ENCODE measurements around the gene ABCD2.
"Not testable (repeated sequence)": the region's sequence is repeated elsewhere in the genome, so short reads cannot be mapped to it uniquely, and the experiment has no call there.

The ABCD2 gene

DNA sequence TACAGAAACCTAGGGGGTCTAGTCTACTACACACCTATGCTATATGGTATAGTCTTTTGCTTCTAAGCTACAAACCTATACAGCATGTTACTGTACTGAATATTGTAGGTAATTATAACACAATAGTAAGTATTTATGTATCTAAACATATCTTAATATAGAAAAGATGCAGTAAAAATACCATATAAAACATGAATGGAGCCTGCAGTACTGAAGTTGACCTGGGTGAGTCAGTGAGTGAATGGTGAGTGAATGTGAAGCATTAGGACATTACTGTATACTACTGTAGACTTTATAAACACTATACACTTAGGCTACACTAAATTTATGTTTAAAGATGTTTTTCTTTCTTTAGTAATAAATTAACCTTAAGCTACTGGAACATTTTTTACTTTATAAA is 13.1 kb upstream of the ABCD2 start:
- H3K36me3 ChIP-seq (ENCODE audit: control insufficient read depth in 4 of 4, insufficient read depth in 4 of 4, low read length in 3 of 4), result no peaks in the 10 kb centered on the region
- ChIA-PET POLR2A (no interaction called here), CTCF (no interaction called here)
- no peaks in the 10 kb centered on the region for H3K27me3 ChIP-seq (replicated peaks in 2 of 5; ENCODE audit: control insufficient read depth in 4 of 5, insufficient read depth in 5 of 5, low read length in 4 of 5)
- no peak for DNase-seq
- H3K27ac ChIP-seq (ENCODE audit: insufficient read depth in 1 of 2, low read depth in 1 of 2, low read length in 2 of 2, poor library complexity in 1 of 2, severe bottlenecking in 2 of 2), result no peak overlapping the region
- H3K4me1 ChIP-seq (ENCODE audit: control extremely low read depth in 1 of 4, control insufficient read depth in 4 of 4, insufficient read depth in 4 of 4, low read length in 3 of 4), result peaks cover 0 to 2% (median 0%) of the 10 kb centered on the region in 4 experiments
- no peaks in the 10 kb centered on the region for H3K9me3 ChIP-seq (ENCODE audit: control extremely low read depth in 1 of 5, control insufficient read depth in 4 of 5, insufficient read depth in 2 of 5, low read depth in 1 of 5, low read length in 4 of 5)
- H3K4me3 ChIP-seq (ENCODE audit: control insufficient read depth in 1 of 7, extremely low read depth in 1 of 7, insufficient read depth in 4 of 7, low read depth in 2 of 7, low read length in 6 of 7), result no peak overlapping the region

DNA sequence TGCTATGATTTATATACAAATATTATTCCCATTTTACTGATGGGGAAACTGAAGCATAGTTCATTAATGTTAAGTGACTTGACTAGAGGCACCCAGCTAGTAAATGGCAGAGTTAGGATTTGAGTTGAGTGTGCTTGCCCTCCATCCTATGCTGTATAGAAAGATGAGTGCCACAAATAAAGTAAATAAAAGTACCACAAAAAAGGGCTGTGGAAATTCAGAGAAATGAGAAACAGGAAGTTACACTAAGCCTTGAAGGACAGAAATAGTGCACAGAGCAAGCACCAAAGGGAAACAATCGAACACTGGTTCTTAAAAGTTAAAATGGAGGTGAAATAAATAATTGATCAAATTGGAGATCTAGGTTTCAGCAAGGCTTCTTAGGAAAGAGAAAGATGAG is 9.2 kb upstream of the ABCD2 start:
- no peaks in the 10 kb centered on the region for H3K9me3 ChIP-seq (ENCODE audit: control extremely low read depth in 1 of 5, control insufficient read depth in 4 of 5, insufficient read depth in 2 of 5, low read depth in 1 of 5, low read length in 4 of 5)
- no peaks in the 10 kb centered on the region for H3K27me3 ChIP-seq (replicated peaks in 2 of 5; ENCODE audit: control insufficient read depth in 4 of 5, insufficient read depth in 5 of 5, low read length in 4 of 5)
- ChIA-PET CTCF (interaction anchor here (1.3 kb wide), 1 partner anchor 63 kb away, joined by 4 read pairs; no protein-coding TSS in a partner anchor), POLR2A (no interaction called here)
- H3K4me1 ChIP-seq (ENCODE audit: control extremely low read depth in 1 of 4, control insufficient read depth in 4 of 4, insufficient read depth in 4 of 4, low read length in 3 of 4), result peaks cover 0 to 2% (median 0%) of the 10 kb centered on the region in 4 experiments
- H3K36me3 ChIP-seq (ENCODE audit: control insufficient read depth in 4 of 4, insufficient read depth in 4 of 4, low read length in 3 of 4), result no peaks in the 10 kb centered on the region
- 0% methylated on average over 1 of the region's 1 CpG for WGBS (ENCODE audit: insufficient coverage)
- H3K27ac ChIP-seq (ENCODE audit: insufficient read depth in 1 of 2, low read depth in 1 of 2, low read length in 2 of 2, poor library complexity in 1 of 2, severe bottlenecking in 2 of 2), result no peak overlapping the region
- no peak overlapping the region for H3K4me3 ChIP-seq (ENCODE audit: control insufficient read depth in 1 of 7, extremely low read depth in 1 of 7, insufficient read depth in 4 of 7, low read depth in 2 of 7, low read length in 6 of 7)
- DNase-seq, result peak in 1 of 3 donors; percentile 10

- Histone ChIP-seq H3K36me3 (ENCODE audit: control insufficient read depth in 4 of 4, insufficient read depth in 4 of 4, low read length in 3 of 4) (no peaks in the 10 kb centered on the region), H3K4me1 (ENCODE audit: control extremely low read depth in 1 of 4, control insufficient read depth in 4 of 4, insufficient read depth in 4 of 4, low read length in 3 of 4) (peaks cover 0 to 2% (median 0%) of the 10 kb centered on the region in 4 experiments), H3K4me3 (ENCODE audit: control insufficient read depth in 1 of 7, extremely low read depth in 1 of 7, insufficient read depth in 4 of 7, low read depth in 2 of 7, low read length in 6 of 7) (no peak overlapping the region), H3K27ac (ENCODE audit: insufficient read depth in 1 of 2, low read depth in 1 of 2, low read length in 2 of 2, poor library complexity in 1 of 2, severe bottlenecking in 2 of 2) (no peak overlapping the region), H3K27me3 (replicated peaks in 2 of 5; ENCODE audit: control insufficient read depth in 4 of 5, insufficient read depth in 5 of 5, low read length in 4 of 5) (no peaks in the 10 kb centered on the region), H3K9me3 (ENCODE audit: control extremely low read depth in 1 of 5, control insufficient read depth in 4 of 5, insufficient read depth in 2 of 5, low read depth in 1 of 5, low read length in 4 of 5) (no peaks in the 10 kb centered on the region)
- WGBS (ENCODE audit: insufficient coverage), result 100% methylated on average over 1 of the region's 1 CpG
- ChIA-PET POLR2A (no interaction called here), CTCF (interaction anchor here (1.3 kb wide), 1 partner anchor 64 kb away, joined by 4 read pairs; no protein-coding TSS in a partner anchor)
- DNase-seq, result no peak
These were observed 8.3 kb upstream of the ABCD2 start for GRCh38 chr12:39627914-39628313.

GRCh38 chr12:39626033-39626814 is 6.6 kb upstream of the ABCD2 start:
- POLR2A ChIA-PET, result no interaction called here

DNA sequence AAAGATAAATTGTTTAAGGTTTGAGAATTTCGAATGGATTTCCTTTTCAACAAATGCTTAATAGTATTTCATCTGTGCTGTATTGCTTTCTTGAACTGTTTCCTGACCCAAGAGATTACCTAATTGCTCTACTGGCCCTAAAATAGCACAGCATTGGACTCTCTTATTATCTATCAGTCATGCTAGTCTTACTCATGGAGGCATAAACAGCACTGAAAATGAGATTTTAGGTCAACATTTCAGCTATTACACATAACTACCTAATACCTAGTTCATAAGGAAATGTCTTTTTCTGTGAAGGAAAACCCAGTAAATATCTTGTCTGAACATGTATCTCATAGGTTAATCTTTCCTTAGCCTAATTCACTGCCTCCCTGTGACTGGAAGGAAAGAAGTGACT is 4.3 kb upstream of the ABCD2 start:
- Histone ChIP-seq H3K27me3 (replicated peaks in 2 of 5; ENCODE audit: control insufficient read depth in 4 of 5, insufficient read depth in 5 of 5, low read length in 4 of 5) (no peaks in the 10 kb centered on the region), H3K27ac (ENCODE audit: insufficient read depth in 1 of 2, low read depth in 1 of 2, low read length in 2 of 2, poor library complexity in 1 of 2, severe bottlenecking in 2 of 2) (no peak overlapping the region), H3K4me3 (ENCODE audit: control insufficient read depth in 1 of 7, extremely low read depth in 1 of 7, insufficient read depth in 4 of 7, low read depth in 2 of 7, low read length in 6 of 7) (no peak overlapping the region), H3K4me1 (ENCODE audit: control extremely low read depth in 1 of 4, control insufficient read depth in 4 of 4, insufficient read depth in 4 of 4, low read length in 3 of 4) (peaks cover 6 to 18% (median 13%) of the 10 kb centered on the region in 4 experiments), H3K36me3 (ENCODE audit: control insufficient read depth in 4 of 4, insufficient read depth in 4 of 4, low read length in 3 of 4) (no peaks in the 10 kb centered on the region), H3K9me3 (ENCODE audit: control extremely low read depth in 1 of 5, control insufficient read depth in 4 of 5, insufficient read depth in 2 of 5, low read depth in 1 of 5, low read length in 4 of 5) (no peaks in the 10 kb centered on the region)
- ChIA-PET CTCF (no interaction called here), POLR2A (no interaction called here)
- no peak for DNase-seq
- WGBS (ENCODE audit: insufficient coverage), result no CpG with 5 or more reads among the region's 1 CpG

More at GRCh38 chr12:39626033-39626814, 6.6 kb upstream of the ABCD2 start:
- peaks cover 0 to 2% (median 0%) of the 10 kb centered on the region in 4 experiments for H3K4me1 ChIP-seq (ENCODE audit: control extremely low read depth in 1 of 4, control insufficient read depth in 4 of 4, insufficient read depth in 4 of 4, low read length in 3 of 4)
- no peak overlapping the region for H3K27ac ChIP-seq (ENCODE audit: insufficient read depth in 1 of 2, low read depth in 1 of 2, low read length in 2 of 2, poor library complexity in 1 of 2, severe bottlenecking in 2 of 2)
- no peak overlapping the region for H3K4me3 ChIP-seq (ENCODE audit: control insufficient read depth in 1 of 7, extremely low read depth in 1 of 7, insufficient read depth in 4 of 7, low read depth in 2 of 7, low read length in 6 of 7)
- no peak for DNase-seq
- no peaks in the 10 kb centered on the region for H3K27me3 ChIP-seq (replicated peaks in 2 of 5; ENCODE audit: control insufficient read depth in 4 of 5, insufficient read depth in 5 of 5, low read length in 4 of 5)
- H3K36me3 ChIP-seq (ENCODE audit: control insufficient read depth in 4 of 4, insufficient read depth in 4 of 4, low read length in 3 of 4), result no peaks in the 10 kb centered on the region
- CTCF ChIA-PET, result no interaction called here
- H3K9me3 ChIP-seq (ENCODE audit: control extremely low read depth in 1 of 5, control insufficient read depth in 4 of 5, insufficient read depth in 2 of 5, low read depth in 1 of 5, low read length in 4 of 5), result no peaks in the 10 kb centered on the region
- WGBS (ENCODE audit: insufficient coverage), result 94% methylated on average over 18 of the region's 20 CpGs

GRCh38 chr12:39623160-39623559 is 3.6 kb upstream of the ABCD2 start:
- H3K27me3 ChIP-seq (replicated peaks in 2 of 5; ENCODE audit: control insufficient read depth in 4 of 5, insufficient read depth in 5 of 5, low read length in 4 of 5); H3K9me3 ChIP-seq (ENCODE audit: control extremely low read depth in 1 of 5, control insufficient read depth in 4 of 5, insufficient read depth in 2 of 5, low read depth in 1 of 5, low read length in 4 of 5); DNase-seq; H3K36me3 ChIP-seq (ENCODE audit: control insufficient read depth in 4 of 4, insufficient read depth in 4 of 4, low read length in 3 of 4); H3K27ac ChIP-seq (ENCODE audit: insufficient read depth in 1 of 2, low read depth in 1 of 2, low read length in 2 of 2, poor library complexity in 1 of 2, severe bottlenecking in 2 of 2); POLR2A ChIA-PET; H3K4me3 ChIP-seq (ENCODE audit: control insufficient read depth in 1 of 7, extremely low read depth in 1 of 7, insufficient read depth in 4 of 7, low read depth in 2 of 7, low read length in 6 of 7); CTCF ChIA-PET: not testable (repeated sequence)
- peaks cover 6 to 18% (median 13%) of the 10 kb centered on the region in 4 experiments for H3K4me1 ChIP-seq (ENCODE audit: control extremely low read depth in 1 of 4, control insufficient read depth in 4 of 4, insufficient read depth in 4 of 4, low read length in 3 of 4)
- WGBS (ENCODE audit: insufficient coverage), result 95% methylated on average over 8 of the region's 10 CpGs

GRCh38 chr12:39622306-39622705 is 2.7 kb upstream of the ABCD2 start:
- no peaks in the 10 kb centered on the region for H3K9me3 ChIP-seq (ENCODE audit: control extremely low read depth in 1 of 5, control insufficient read depth in 4 of 5, insufficient read depth in 2 of 5, low read depth in 1 of 5, low read length in 4 of 5)
- H3K36me3 ChIP-seq (ENCODE audit: control insufficient read depth in 4 of 4, insufficient read depth in 4 of 4, low read length in 3 of 4), result no peaks in the 10 kb centered on the region
- 88% methylated on average over 1 of the region's 1 CpG for WGBS (ENCODE audit: insufficient coverage)
- ChIA-PET POLR2A (no interaction called here), CTCF (interaction anchor here (1.0 kb wide), 1 partner anchor 17 kb away, joined by 3 read pairs; no protein-coding TSS in a partner anchor)
- no peak overlapping the region for H3K27ac ChIP-seq (ENCODE audit: insufficient read depth in 1 of 2, low read depth in 1 of 2, low read length in 2 of 2, poor library complexity in 1 of 2, severe bottlenecking in 2 of 2)
- H3K4me3 ChIP-seq (ENCODE audit: control insufficient read depth in 1 of 7, extremely low read depth in 1 of 7, insufficient read depth in 4 of 7, low read depth in 2 of 7, low read length in 6 of 7), result no peak overlapping the region
- H3K4me1 ChIP-seq (ENCODE audit: control extremely low read depth in 1 of 4, control insufficient read depth in 4 of 4, insufficient read depth in 4 of 4, low read length in 3 of 4), result peaks cover 6 to 18% (median 13%) of the 10 kb centered on the region in 4 experiments
- DNase-seq, result no peak
- no peaks in the 10 kb centered on the region for H3K27me3 ChIP-seq (replicated peaks in 2 of 5; ENCODE audit: control insufficient read depth in 4 of 5, insufficient read depth in 5 of 5, low read length in 4 of 5)

Data from common myeloid progenitor, CD34-positive (primary cell).